Stimulated activated CD8-positive, alpha-beta memory T cell treated with anti-CD3 and anti-CD28 coated beads, Interleukin-2, amount 100 ng/mL, for 48 hours (primary cell): ENCODE measurements around the gene SUN1.
"Not testable (repeated sequence)": the region's sequence is repeated elsewhere in the genome, so short reads cannot be mapped to it uniquely, and the experiment has no call there.

Source experiments
- DNase-seq, 2 donors: peaks; one replicate each; pipeline ENCODE4 v3.0.0-alpha.2; 2020; ENCODE audit warnings: low read depth in 2 of 2

SUN1 gene

GRCh38 chr7:803243-803635, 29.0 kb upstream of the SUN1 start:
- DNase-seq = no peak

- not testable (repeated sequence) for DNase-seq
Observed at GRCh38 chr7:803796-804195, 28.5 kb upstream of the SUN1 start.

GRCh38 chr7:805261-805660, 27.0 kb upstream of the SUN1 start:
- no peak for DNase-seq

DNA sequence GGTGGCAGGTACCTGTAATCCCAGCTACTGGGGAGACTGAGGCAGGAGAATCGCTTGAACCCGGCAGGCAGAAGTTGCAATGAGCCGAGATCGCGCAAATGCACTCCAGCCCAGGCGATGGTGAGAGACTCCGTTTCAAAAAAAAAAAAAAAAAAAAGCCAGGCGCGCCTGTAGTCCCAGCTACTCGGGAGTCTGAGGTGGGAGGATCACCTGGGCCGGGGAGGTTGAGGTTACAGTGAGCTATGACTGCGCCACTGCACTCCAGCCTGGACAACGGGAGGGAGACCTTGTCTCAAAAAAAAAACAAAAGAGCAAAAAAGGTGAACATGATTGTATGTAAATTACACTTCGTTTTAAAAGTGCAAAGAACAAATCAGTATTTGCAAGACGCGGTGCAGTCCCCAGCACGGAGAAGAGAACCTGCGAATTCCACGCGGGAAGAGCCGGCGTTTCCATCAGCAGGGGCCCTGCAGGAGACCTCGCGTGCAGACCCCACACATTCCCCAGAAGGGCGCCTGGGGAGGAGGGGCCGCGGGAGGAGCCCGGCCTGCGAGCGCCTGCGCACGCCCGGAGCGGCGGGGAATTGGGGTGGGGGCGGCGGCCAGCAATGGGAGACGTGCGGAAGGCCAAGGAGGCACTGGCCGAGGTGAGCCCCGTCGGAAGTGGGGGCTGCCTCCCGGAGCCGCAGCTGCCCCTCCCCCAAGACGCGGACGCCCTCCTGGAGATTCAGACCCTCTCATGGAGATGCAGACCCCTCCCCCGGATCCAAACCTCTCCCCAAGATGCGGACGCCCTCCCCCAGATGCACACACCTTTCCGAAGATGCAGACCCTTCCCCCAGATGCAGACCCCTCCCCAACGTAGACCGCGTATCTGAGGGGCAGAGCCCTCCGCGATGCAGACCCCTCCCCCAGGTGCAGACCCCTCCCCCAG, 16.7 kb upstream of the SUN1 start:
- DNase-seq = peak in 1 of 2 donors; percentile 11

DNA sequence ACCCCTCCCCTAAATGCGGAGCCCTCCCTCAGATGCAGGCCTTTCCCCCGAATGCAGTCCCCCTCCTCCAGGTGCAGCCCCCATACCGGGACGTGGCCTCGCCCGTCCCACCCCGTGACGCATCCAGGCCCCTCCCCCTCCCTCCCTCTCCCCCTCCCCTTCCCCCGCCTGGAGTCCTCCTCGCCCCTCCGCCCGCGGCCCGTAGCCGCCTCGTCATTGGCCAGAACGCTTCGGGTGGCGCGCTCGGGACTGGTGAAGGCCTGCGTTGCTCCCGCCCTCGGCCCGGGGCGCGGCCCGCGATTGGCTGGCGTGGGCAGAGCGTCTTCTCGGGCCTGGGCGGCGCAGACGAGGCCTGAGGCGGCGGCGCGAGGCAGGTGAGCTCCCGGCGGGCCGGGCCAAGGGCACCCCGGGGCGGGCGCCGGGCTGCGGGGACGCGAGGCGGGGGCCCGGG, 16.0 kb upstream of the SUN1 start:
- DNase-seq = peak; percentile 93 to 96

DNA sequence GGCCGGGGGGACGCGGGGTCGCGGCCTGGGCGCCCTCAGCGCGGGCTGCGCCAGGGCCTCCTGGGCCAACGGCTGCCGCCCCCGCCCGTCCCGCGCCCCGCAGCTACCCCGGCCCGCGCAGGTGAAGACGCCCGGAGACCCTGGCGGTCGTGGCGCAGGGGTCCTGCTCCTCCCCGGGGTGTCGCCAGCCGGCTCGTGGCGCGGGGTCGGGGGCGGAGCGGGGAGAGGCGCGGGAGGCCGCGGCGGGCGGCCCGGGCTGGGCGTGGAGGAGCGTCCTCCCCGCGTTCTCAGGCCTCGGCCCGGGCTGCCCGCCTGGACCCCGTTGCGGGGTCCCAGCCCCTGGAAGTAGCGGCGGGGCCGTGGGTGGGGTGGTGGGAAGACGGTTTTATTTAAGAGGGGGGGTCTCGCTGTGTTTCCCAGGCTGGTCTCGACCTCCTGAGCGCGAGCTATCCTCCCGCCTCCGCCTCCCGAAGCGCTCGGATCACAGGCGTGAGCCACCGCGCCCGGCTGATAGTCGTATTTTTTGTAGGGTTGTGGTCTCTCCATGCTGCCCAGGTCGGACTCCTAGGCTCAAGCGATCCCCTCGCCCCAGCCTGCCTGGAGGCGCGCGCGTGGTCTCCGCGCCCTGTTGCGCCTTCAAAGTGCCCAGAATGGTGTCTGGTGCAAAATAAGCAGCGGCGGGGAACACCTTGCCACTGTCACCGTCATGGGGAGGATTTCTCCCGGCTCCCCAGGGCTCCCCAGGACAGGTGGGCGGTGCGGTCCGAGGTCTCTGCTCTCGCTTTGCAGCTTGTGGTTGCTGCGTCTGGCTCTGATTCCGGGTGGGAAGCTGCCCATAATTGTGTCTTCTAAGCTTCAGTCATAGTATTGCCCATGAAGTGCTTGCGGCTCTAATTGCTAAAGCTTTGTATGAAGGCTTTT, 15.3 kb upstream of the SUN1 start:
- DNase-seq = peak; percentile 53 to 61

GRCh38 chr7:818031-818699, 14.1 kb upstream of the SUN1 start:
- no peak for DNase-seq

GRCh38 chr7:820341-820740, 11.9 kb upstream of the SUN1 start:
- DNase-seq = no peak

- no peak for DNase-seq
Observed at GRCh38 chr7:821688-822087, 10.6 kb upstream of the SUN1 start.

GRCh38 chr7:822692-823276, 9.5 kb upstream of the SUN1 start:
- DNase-seq = no peak

GRCh38 chr7:823649-824048, 8.6 kb upstream of the SUN1 start:
- DNase-seq = no peak

DNA sequence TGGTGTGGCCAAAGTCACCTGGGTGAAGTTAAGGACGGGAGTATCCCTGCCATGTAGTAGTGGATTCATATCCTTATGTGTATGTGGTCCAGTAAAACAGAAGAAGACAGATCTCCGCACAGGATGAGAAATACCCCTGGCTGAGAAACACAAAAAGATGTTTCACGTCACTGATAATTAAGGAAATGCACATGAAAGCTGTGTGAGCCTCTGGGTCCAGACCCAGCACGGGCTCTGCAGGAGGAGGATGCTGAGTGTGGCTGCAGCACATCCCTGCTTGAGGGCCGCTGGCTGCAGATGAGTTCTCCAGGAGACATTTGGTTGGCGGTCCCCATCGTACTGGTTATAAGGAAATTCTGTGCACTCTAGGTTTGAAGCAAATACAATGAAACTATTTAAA, 8.2 kb upstream of the SUN1 start:
- DNase-seq = no peak

DNA sequence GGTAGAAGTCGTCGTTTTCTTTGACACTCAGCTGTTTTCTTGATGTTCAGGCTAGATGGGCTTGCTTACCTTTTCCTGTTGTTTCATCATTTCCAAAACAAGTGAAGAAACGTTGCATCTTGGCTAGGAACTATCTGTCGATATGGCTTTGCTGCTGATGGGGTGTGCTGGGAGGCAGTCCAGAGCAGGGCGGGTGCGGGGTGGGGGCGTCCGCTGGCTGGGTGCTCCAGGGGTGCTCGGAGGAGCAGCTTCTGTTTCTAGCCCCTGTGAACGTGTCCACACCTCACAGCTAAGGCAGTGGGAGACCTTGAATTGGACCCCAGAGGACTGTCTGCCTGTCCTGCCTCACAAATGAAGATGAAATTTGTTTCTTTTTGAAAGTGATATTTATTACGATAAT, 7.6 kb upstream of the SUN1 start:
- DNase-seq = no peak

DNA sequence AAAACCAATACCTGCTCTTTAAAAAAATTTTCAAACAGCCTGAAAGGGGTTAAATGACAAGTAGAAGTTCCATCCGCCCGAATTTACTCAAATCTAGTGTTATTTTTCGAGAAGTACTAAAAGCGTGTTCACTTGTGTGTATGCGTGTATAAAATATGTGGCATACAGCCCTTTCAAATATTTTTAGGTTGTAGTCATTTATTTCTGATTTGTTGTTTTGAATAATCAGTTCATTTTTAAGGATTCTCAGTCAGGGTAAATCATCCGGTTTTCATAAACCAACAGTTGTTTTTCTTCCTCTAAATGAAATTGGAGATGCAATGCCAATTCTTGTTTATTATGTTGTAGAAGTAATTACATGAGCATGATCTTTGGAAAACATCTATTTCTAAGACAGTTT, 6.9 kb upstream of the SUN1 start:
- no peak for DNase-seq

GRCh38 chr7:826230-826917, 5.9 kb upstream of the SUN1 start:
- DNase-seq = no peak

- DNase-seq = no peak
Observed at GRCh38 chr7:828793-829561, 3.3 kb upstream of the SUN1 start.

DNA sequence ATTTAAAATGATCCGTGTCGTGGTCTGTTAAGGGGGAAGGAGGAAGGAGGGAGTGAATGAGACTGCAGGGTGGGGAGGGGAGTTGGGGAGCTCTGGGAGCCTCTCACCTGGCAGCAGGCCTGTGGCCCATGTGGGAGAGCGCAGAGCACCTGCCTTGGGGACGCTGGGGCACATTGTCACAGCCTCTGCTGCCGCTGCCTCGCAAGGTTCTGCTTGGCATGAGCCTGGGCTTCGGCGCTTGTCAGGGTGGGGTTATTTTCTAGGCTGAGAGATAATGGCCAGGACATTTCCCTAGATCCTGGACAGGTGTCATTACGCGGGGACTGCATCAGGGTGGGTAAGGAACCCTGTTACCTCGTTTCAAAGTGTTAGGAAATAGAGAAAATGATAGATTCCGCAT, 2.2 kb upstream of the SUN1 start:
- DNase-seq = no peak

DNA sequence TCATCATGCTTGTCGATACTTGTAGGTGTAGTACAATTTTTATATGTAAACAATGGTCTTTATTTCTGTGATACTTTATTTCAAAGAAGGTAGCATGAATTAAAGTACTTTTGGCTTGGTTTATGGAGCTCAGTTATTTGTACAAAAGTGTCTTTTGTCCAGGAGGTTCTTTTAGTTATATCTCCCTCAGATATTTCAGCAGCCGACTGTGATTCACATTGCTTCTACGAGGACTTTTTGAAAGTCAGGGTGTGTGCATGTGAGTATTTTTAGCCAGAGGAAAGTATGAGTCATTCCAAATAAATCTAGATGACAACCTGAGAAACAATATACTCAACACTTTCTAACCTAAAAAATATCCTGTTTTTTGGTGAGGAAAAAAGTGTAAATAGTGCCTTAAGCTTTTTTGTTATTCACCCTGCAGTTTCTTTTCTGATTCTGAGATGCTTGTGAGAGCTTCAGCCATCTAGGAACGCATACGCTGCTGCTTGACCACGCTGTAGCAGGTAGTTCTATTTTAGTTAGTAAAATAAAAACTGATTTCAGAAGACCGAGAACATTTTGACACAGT, 595 bp upstream of the SUN1 start:
- no peak for DNase-seq

DNA sequence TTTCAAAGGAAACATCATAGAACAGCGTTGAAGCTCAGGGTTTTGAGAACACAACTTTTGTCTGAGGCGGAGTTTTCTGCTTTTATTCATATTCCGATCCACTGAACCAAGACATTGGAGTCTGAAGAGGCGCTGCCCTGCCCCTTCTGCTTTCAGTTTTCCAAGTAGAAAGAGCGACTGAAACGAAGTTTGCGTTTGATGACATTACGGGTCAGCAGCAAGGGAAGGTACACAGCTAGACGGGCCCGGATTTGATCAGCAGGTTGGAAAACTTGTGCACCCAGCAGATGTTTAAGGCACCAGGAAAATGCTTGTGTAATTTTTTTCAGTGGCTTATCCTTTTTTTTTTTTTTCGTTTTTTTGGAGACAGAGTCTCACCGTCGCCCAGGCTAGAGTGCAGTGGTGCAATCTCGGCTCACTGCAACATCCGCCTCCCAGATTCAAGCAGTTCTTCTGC, 720 bp downstream of the SUN1 start:
- DNase-seq = no peak
